ENCODE results near the gene ELMO1.

ELMO1 gene

DNA sequence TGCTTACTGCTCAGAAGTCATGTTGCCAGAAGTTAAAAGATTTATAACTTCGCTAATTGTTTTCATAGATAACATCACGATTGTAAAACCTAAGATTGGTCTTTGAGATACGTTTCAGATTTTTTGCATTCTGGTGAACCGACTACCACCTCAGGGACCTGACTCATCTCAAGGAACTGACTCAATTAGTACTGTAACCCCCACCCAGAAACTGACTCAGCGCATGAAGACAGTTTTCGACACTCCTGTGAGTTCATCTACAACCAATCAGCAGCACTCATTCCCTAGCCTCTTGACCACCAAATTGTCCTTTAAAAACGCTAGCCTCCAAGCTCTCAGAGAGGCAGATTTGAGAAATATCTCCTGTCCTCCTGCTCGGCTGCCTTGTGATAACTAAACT lies 72.3 kb downstream of the ELMO1 start:
- peaks cover 30% of the 10 kb centered on the region for H3K4me1 Mint-ChIP-seq (ENCODE audit: low read depth)
- H3K27me3 Mint-ChIP-seq = no peaks in the 10 kb centered on the region
- peaks cover 33% of the 10 kb centered on the region for H3K36me3 Mint-ChIP-seq (ENCODE audit: low read depth)
- no peak overlapping the region for H3K4me3 Mint-ChIP-seq
- H3K27ac Mint-ChIP-seq = no peak overlapping the region
- intact Hi-C loops (cut with micrococcal nuclease) = no loop called here
- peaks cover 22% of the 10 kb centered on the region for H3K9me3 Mint-ChIP-seq

DNA sequence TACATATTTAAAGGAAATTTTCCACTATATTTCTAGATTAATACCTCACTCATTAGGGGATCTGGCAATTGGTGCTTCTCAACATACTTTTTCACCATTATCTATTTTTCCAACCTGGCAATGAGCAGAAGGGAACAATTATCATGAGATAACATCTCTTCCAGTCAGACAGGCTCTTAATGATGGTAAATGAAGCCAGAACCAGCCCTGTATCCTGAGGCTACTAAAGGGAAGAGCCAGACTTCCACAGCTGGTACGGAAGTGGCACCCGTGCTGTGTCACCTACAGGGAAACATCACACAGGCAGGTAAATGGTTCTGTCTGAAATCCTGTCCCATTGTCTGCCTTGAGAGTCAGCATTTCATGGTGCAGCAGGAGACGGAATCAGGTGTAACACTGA lies 75.9 kb downstream of the ELMO1 start:
- Mint-ChIP-seq H3K27me3 (no peaks in the 10 kb centered on the region), H3K36me3 (ENCODE audit: low read depth) (peaks cover 22% of the 10 kb centered on the region), H3K4me3 (no peak overlapping the region), H3K9me3 (peaks cover 11% of the 10 kb centered on the region), H3K4me1 (ENCODE audit: low read depth) (peaks cover 18% of the 10 kb centered on the region), H3K27ac (no peak overlapping the region)
- intact Hi-C loops (cut with micrococcal nuclease) = no loop called here

DNA sequence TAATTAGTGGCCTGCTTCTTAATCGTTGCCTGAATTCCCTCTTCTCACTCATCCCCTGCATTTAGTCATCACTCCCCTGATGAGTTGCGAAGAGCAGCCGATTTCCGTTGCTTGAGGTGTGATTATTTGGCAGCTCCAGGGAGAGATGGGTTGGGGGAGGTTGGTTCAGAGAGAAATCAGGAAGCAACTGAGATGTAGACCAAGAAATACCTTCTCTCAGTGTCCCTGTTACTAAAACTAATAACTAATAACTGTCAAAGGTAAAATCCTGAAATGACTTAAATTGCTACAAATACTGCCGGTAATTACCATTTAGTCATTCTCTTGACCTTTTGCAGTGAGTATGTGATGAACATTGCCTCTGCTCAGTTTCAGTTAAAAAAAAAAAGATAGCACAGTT lies 76.9 kb downstream of the ELMO1 start:
- H3K27ac Mint-ChIP-seq = no peak overlapping the region
- peaks cover 27% of the 10 kb centered on the region for H3K36me3 Mint-ChIP-seq (ENCODE audit: low read depth)
- peaks cover 27% of the 10 kb centered on the region for H3K4me1 Mint-ChIP-seq (ENCODE audit: low read depth)
- H3K4me3 Mint-ChIP-seq = no peak overlapping the region
- H3K9me3 Mint-ChIP-seq = peaks cover 8% of the 10 kb centered on the region
- intact Hi-C loops (cut with micrococcal nuclease) = no loop called here
- no peaks in the 10 kb centered on the region for H3K27me3 Mint-ChIP-seq

DNA sequence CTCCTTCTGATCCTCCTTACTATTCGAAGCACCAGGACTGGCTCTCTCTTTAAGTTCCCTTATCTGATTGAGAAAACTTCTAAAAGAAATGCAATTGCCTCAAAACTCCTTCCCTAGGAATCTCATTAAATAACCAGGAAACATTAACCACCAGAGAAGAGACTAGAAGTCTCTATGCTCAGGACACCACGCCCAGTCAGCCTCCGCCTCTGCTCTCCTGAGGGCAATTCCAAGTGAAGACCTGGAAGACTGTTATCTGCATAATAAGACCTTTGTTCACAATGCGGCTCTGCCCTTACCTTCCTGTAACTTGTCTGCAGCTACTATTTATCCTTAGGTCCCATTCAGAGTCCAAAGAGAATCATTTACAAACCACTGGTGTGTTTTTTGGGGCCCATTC lies 78.8 kb downstream of the ELMO1 start:
- Mint-ChIP-seq H3K9me3 (no peaks in the 10 kb centered on the region), H3K4me3 (no peak overlapping the region), H3K27me3 (no peaks in the 10 kb centered on the region), H3K36me3 (ENCODE audit: low read depth) (peaks cover 22% of the 10 kb centered on the region), H3K4me1 (ENCODE audit: low read depth) (peaks cover 23% of the 10 kb centered on the region), H3K27ac (no peak overlapping the region)
- intact Hi-C loops (cut with micrococcal nuclease) = no loop called here

DNA sequence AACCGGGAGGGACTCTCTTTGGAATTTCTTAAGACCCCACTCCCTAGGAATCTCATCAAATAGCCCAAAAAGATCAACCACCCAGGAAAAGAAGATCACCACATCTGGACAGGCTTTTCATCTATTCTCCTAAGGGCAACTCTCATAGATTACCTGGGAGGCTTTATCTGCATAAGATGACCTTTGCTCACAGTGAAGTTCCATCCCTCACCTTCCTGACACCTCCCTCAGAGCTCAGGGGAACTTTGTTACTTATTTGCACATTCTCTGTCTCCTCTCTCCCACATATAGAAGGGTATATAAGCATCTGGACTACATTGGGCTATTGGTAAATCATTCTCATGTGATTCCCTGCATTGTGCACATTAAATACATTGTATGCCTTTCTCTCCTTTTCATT lies 80.1 kb downstream of the ELMO1 start:
- no peaks in the 10 kb centered on the region for H3K9me3 Mint-ChIP-seq
- intact Hi-C loops (cut with micrococcal nuclease) = no loop called here
- H3K36me3 Mint-ChIP-seq (ENCODE audit: low read depth) = peaks cover 22% of the 10 kb centered on the region
- H3K4me3 Mint-ChIP-seq = no peak overlapping the region
- H3K27ac Mint-ChIP-seq = no peak overlapping the region
- H3K4me1 Mint-ChIP-seq (ENCODE audit: low read depth) = peaks cover 29% of the 10 kb centered on the region
- H3K27me3 Mint-ChIP-seq = no peaks in the 10 kb centered on the region

DNA sequence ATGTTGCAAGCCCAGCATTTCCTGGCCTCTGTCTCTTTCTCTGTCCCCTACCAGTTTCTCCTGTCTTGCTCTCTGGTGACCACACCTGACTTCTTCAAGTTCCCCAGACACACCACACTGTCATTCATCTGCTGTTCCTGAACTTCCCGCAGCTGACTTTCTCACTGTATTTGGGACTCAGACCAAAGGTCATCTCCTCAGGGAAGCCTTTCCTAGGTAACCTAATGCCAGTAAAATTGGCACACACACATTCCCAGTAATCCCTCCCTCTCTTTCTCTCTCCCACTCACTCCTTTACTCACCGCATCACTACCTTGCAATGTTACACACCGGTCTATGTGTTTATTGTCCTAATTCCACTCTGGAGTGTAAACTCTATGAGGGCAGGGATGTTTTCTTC lies 81.7 kb downstream of the ELMO1 start:
- H3K36me3 Mint-ChIP-seq (ENCODE audit: low read depth) = peaks cover 14% of the 10 kb centered on the region
- no peak overlapping the region for H3K27ac Mint-ChIP-seq
- H3K4me1 Mint-ChIP-seq (ENCODE audit: low read depth) = peaks cover 43% of the 10 kb centered on the region
- no peaks in the 10 kb centered on the region for H3K9me3 Mint-ChIP-seq
- no peak overlapping the region for H3K4me3 Mint-ChIP-seq
- no peaks in the 10 kb centered on the region for H3K27me3 Mint-ChIP-seq
- intact Hi-C loops (cut with micrococcal nuclease) = no loop called here

DNA sequence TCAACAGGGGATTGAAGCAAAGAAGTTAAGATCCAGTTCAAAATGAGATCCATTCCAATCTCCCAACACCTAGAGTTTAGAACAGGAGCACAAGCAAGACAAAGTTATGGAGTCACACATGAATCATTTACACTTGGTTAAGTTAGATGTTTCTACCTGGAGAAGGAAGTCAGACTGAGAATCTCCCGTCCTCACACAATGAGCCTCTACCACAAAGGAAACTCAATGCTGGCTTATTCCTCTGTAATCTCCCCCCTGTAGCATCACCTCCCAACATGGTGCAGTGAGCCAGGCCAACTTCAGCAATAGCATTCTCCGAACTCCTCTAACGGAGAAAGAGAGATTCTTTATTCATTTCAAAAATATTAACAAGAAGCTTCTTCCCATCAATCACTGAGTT lies 82.2 kb downstream of the ELMO1 start:
- Mint-ChIP-seq H3K9me3 (no peaks in the 10 kb centered on the region), H3K27ac (no peak overlapping the region), H3K27me3 (no peaks in the 10 kb centered on the region), H3K36me3 (ENCODE audit: low read depth) (peaks cover 14% of the 10 kb centered on the region), H3K4me1 (ENCODE audit: low read depth) (peaks cover 43% of the 10 kb centered on the region), H3K4me3 (no peak overlapping the region)
- intact Hi-C loops (cut with micrococcal nuclease) = no loop called here

DNA sequence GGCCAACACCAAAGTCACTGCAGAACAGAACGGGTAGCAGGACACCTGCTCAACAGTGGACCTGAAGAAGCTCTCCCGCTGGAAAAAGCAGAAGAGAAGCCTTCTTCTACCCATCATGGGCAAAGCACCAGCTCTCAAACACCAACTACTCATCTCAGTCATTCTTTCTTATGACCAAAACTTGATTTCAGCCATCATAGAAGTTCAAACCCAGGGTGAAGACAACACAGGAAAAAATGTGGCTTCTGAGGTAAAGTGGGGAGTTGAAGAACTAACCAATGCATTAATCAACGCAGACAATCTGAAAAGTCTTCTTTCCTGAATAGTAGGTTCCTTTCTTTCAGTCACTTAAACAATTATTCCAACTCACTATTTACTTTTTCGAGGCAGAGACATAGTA lies 83.3 kb downstream of the ELMO1 start:
- H3K27me3 Mint-ChIP-seq = no peaks in the 10 kb centered on the region
- peaks cover 13% of the 10 kb centered on the region for H3K36me3 Mint-ChIP-seq (ENCODE audit: low read depth)
- H3K27ac Mint-ChIP-seq = no peak overlapping the region
- H3K4me1 Mint-ChIP-seq (ENCODE audit: low read depth) = peaks cover 42% of the 10 kb centered on the region
- intact Hi-C loops (cut with micrococcal nuclease) = no loop called here
- H3K4me3 Mint-ChIP-seq = no peak overlapping the region
- no peaks in the 10 kb centered on the region for H3K9me3 Mint-ChIP-seq

DNA sequence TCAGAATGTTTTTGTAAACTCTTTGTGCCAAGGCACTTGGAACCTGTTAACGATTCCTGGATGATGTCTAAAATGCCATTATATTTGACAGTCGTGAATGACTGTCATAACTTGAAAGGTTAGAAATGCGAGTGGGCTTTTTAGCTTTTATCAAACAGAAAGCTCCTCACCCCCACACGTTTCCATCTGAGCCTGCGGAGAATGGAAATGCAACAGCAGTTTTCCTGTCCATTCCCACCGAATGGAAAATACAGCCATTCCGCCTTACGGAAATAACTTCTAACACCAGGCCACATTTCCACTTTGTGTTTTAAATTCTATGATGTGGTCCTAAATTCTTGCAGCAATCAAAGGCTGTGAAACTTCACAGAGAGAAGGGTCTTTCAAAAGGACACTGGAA lies 83.8 kb downstream of the ELMO1 start:
- Mint-ChIP-seq H3K4me3 (no peak overlapping the region), H3K4me1 (ENCODE audit: low read depth) (peaks cover 37% of the 10 kb centered on the region)

DNA sequence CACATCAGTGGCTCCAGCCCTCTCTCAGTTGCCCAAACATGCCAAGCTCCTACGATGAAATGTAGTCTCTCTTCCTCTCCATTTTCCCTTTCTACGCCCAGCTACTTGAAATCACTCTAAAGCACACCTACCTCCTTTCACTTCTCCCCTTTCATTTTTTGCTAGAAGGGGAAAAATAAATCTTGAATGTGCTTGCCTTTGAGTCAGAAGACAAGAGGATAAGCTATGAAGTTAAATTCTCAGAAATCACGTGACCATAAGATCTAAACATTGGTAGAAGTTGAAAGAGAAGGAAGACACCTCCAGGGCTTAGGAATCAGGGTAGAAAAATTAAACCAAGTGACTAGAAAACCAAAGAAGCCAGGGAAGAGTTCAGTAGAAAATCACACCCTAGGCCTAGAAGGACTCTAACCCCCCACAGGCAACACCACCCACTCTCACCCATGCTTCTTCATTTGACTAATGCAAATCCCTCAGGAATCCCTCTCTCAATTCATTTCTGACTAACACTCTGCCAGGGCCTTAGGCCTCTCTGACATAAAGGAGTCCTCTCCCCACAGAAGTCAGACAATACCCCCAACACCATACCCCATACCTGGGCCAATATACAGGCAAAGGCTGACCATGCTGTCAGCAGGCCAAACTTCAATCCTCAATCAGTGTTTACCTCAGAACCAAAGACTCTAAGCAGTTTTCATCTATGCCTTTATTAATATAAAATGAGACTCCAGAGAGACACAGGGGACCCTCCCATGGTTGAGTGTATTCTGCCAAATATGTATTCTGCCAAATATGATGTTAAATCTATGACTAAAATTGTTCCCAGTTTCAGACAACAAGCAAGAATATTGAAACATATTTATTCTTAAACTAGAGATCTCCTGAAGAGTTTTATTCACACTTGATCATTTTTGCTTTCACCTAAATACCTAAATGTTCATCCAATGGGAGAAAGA lies 84.8 kb downstream of the ELMO1 start:
- Mint-ChIP-seq H3K36me3 (ENCODE audit: low read depth) (peaks cover 9% of the 10 kb centered on the region), H3K4me3 (no peak overlapping the region), H3K9me3 (no peaks in the 10 kb centered on the region), H3K27me3 (no peaks in the 10 kb centered on the region), H3K4me1 (ENCODE audit: low read depth) (peaks cover 38% of the 10 kb centered on the region), H3K27ac (peak overlapping the region; percentile 37)
- intact Hi-C loops (cut with micrococcal nuclease) = no loop called here

More for the DNA sequence above, 83.8 kb downstream of the ELMO1 start:
- intact Hi-C loops (cut with micrococcal nuclease) = no loop called here
- no peak overlapping the region for H3K27ac Mint-ChIP-seq
- no peaks in the 10 kb centered on the region for H3K27me3 Mint-ChIP-seq
- no peaks in the 10 kb centered on the region for H3K9me3 Mint-ChIP-seq
- H3K36me3 Mint-ChIP-seq (ENCODE audit: low read depth) = peaks cover 8% of the 10 kb centered on the region

DNA sequence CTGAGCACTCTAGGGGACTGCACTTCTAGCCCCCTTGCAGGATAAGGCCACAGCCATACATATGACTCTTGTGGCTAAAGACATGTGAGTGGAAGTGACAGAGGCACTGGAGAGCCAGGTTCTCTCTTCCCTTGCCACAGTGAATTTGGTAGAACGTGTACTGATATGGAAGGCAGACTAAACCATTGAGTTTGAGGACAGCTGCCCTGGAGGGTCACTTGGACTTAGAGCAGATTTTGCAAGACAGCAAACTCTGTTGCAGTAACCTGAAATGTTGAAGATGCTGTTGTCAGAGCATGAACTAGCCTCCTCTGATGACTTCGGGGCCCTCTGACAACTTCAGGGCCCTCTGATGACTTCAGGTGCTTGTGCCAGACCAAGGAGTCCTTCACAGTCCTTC lies 85.9 kb downstream of the ELMO1 start:
- Mint-ChIP-seq H3K4me3 (no peak overlapping the region), H3K27ac (peak overlapping the region; percentile 37), H3K4me1 (ENCODE audit: low read depth) (peaks cover 46% of the 10 kb centered on the region), H3K27me3 (no peaks in the 10 kb centered on the region), H3K9me3 (no peaks in the 10 kb centered on the region), H3K36me3 (ENCODE audit: low read depth) (peaks cover 16% of the 10 kb centered on the region)
- intact Hi-C loops (cut with micrococcal nuclease) = no loop called here

DNA sequence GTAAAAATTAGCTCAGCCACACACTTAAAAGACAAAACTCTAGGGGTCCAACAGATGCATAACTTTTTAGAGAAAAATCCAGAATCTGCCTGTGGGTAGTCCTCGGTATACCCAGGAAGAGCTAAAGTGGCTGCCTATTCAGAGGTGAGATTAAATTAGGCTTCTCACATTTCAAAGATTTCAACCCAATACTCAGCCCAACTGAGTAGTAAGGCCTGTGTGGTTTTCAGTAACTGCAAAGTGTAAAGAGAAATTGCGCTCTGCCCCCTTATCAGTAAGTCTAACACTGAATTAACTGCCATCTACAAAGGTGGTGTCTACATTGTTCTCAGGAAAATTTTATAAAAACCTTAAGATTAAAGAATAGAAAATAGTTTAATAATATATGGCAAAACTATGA lies 88.2 kb downstream of the ELMO1 start:
- intact Hi-C loops (cut with micrococcal nuclease) = no loop called here
- Mint-ChIP-seq H3K4me3 (no peak overlapping the region), H3K36me3 (ENCODE audit: low read depth) (peaks cover 8% of the 10 kb centered on the region), H3K27ac (no peak overlapping the region), H3K4me1 (ENCODE audit: low read depth) (peaks cover 58% of the 10 kb centered on the region), H3K27me3 (no peaks in the 10 kb centered on the region), H3K9me3 (no peaks in the 10 kb centered on the region)

DNA sequence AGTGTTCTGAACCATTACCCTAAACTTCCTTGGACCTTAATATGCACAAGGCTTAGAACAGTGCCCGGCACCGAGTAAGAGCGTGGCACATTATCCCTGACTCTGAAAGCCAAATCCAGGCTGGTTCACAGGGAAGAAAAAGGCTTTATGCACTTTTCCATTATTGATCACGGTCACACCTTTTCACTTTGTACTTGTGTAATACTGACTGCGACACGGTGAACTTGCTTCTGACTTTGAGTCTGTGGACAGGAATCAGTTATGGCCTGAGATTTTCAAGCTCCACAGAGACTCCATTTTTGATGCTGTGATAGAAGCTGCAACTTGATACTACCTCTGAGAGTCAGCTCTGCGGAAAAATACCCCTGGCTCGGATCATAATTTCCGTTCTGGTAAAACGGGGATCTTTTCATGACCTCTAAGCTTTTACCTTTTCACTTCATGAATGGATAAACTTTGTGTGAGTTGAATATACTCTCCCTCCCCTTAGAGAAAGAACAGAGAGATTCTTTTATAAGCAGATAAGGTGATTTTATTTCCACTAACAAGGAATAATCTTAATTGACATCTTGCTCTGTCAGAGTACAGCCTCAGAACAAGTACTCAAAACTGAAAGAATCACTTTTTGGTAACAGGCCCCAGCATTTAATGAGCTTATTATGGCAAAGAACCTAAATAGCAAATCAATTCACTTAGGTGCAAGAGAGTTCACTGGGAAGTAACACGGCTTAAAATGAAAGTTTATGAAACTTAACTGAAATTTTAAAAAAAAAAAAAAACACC lies 88.8 kb downstream of the ELMO1 start:
- intact Hi-C loops (cut with micrococcal nuclease) = loop anchor here (5.0 to 10.0 kb wide), 2 partner anchors 32 to 125 kb away; no protein-coding TSS in a partner anchor
- H3K36me3 Mint-ChIP-seq (ENCODE audit: low read depth) = peaks cover 8% of the 10 kb centered on the region
- peaks cover 64% of the 10 kb centered on the region for H3K4me1 Mint-ChIP-seq (ENCODE audit: low read depth)
- H3K9me3 Mint-ChIP-seq = no peaks in the 10 kb centered on the region
- no peak overlapping the region for H3K27ac Mint-ChIP-seq
- H3K4me3 Mint-ChIP-seq = no peak overlapping the region
- no peaks in the 10 kb centered on the region for H3K27me3 Mint-ChIP-seq

DNA sequence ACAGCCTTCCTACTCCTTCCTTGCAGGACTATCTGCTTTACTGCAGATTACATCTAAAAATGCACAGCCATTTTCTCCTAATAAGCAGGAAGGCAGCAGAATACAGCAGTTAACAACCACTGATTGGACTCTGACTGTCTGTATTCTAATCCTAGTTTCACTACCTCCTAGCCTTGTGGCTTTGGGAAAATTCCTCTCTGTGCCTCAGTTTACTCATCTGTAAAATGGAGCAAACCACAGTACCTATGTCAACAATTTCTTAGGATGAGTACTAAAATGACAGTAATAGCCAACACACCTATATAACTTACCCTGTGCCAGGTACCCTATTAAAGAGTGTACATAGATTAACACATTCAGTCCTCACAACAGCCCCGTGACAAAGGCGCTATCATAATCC lies 89.5 kb downstream of the ELMO1 start:
- no peaks in the 10 kb centered on the region for H3K27me3 Mint-ChIP-seq
- no peaks in the 10 kb centered on the region for H3K9me3 Mint-ChIP-seq
- peaks cover 8% of the 10 kb centered on the region for H3K36me3 Mint-ChIP-seq (ENCODE audit: low read depth)
- no peak overlapping the region for H3K27ac Mint-ChIP-seq
- H3K4me3 Mint-ChIP-seq = no peak overlapping the region
- intact Hi-C loops (cut with micrococcal nuclease) = loop anchor here (5.0 to 10.0 kb wide), 2 partner anchors 33 to 124 kb away; no protein-coding TSS in a partner anchor
- H3K4me1 Mint-ChIP-seq (ENCODE audit: low read depth) = peaks cover 70% of the 10 kb centered on the region
